IMR-90 (cell line): ENCODE results near the gene TMEM209.

Experiments used
- CEBPB ChIP-seq: IDR thresholded peaks from 2 replicates; pipeline ENCODE4 v1.6.1; 2012; ENCODE audit warnings: low read depth, low read length, improper control_type of control experiment
- CTCF ChIP-seq: conservative IDR thresholded peaks from 2 replicates; pipeline ENCODE4 v1.5.1; 2012; ENCODE audit warnings: mild to moderate bottlenecking, low read depth, low read length, improper control_type of control experiment
- MAFK ChIP-seq: IDR thresholded peaks from 2 replicates; pipeline ENCODE4 v1.6.1; 2012; ENCODE audit warnings: low read depth, low read length, improper control_type of control experiment
- NFE2L2 ChIP-seq: fragments of 150-350 bp; IDR thresholded peaks from 2 replicates; pipeline ENCODE4 v1.6.1; 2016; ENCODE audit warnings: low read depth, mild to moderate bottlenecking, low read length
- POLR2A ChIP-seq: IDR thresholded peaks from 2 replicates; pipeline ENCODE4 v1.6.1; 2012; ENCODE audit warnings: mild to moderate bottlenecking, low read depth, low read length
- RAD21 ChIP-seq: IDR thresholded peaks from 2 replicates; pipeline ENCODE4 v1.6.1; 2012; ENCODE audit warnings: low read length, improper control_type of control experiment
- USF2 ChIP-seq: fragments of 150-350 bp; IDR thresholded peaks from 2 replicates; pipeline ENCODE4 v1.6.1; 2017; ENCODE audit warnings: mild to moderate bottlenecking, antibody characterized with exemption, low read length, low read depth

- TF ChIP-seq CTCF = no peak
- peak; percentile 82 for TF ChIP-seq NFE2L2
- no peak for TF ChIP-seq POLR2A
- TF ChIP-seq RAD21 = no peak
- no peak for TF ChIP-seq CEBPB
- TF ChIP-seq USF2 = no peak
- 0 out of 2 replicates have a peak, but pooled peaks have one; percentile 39 for TF ChIP-seq MAFK
These were observed 15.9 kb downstream of the TMEM209 start for GRCh38 chr7:130189343-130189742.
